Stimulated activated CD4-positive, alpha-beta T cell treated with anti-CD3 and anti-CD28 coated beads, Interleukin-4, amount 100 ng/mL, for 1 hour (primary cell): ENCODE data around the gene EWSR1.
"Not testable (repeated sequence)": the region's sequence is repeated elsewhere in the genome, so short reads cannot be mapped to it uniquely, and the experiment has no call there.

Experiments
- DNase-seq: peaks from one replicate; pipeline ENCODE4 v3.0.0-alpha.2; 2020

The EWSR1 gene, protein sequence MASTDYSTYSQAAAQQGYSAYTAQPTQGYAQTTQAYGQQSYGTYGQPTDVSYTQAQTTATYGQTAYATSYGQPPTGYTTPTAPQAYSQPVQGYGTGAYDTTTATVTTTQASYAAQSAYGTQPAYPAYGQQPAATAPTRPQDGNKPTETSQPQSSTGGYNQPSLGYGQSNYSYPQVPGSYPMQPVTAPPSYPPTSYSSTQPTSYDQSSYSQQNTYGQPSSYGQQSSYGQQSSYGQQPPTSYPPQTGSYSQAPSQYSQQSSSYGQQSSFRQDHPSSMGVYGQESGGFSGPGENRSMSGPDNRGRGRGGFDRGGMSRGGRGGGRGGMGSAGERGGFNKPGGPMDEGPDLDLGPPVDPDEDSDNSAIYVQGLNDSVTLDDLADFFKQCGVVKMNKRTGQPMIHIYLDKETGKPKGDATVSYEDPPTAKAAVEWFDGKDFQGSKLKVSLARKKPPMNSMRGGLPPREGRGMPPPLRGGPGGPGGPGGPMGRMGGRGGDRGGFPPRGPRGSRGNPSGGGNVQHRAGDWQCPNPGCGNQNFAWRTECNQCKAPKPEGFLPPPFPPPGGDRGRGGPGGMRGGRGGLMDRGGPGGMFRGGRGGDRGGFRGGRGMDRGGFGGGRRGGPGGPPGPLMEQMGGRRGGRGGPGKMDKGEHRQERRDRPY

DNA sequence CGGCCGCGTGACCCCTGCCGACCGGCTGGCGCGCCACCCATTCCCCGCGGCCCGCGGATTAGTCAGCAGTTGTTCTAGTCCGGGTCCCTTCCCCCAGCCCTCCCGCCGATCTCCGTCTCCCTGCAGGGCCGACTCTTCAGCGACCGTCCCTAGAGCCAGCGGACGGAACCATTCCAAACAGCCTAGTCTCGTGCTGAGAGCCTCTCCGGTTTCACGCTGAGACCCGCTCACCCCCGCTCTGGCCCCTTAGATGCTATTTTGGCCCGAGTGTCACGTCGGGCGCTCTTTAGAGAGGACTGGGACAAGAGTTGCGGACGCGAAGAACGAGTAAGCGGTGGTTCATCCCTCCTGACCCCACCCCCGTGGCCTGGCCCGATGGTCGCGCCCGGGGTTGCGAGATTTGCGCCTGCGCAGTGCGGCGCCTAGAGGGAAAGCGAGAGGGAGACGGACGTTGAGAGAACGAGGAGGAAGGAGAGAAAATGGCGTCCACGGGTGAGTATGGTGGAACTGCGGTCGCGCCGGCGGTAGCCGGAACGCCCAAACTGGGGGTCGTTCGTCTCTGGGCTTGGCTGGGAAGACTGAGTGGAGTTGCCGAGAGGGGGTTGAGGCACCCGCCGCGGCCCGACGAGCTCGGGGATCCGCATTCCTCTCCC is at the start of gene EWSR1, which contains the start of gene RHBDD3:
Gene EWSR1 (plus strand): TSS at position 411 of the 653 bp plus-strand sequence. CDS start 69 bp downstream, at position 480.
Gene RHBDD3 (minus strand): TSS at position 124 of the 653 bp plus-strand sequence. CDS start 2,355 bp downstream, outside the sequence.
- peak; percentile 95 for DNase-seq

DNA sequence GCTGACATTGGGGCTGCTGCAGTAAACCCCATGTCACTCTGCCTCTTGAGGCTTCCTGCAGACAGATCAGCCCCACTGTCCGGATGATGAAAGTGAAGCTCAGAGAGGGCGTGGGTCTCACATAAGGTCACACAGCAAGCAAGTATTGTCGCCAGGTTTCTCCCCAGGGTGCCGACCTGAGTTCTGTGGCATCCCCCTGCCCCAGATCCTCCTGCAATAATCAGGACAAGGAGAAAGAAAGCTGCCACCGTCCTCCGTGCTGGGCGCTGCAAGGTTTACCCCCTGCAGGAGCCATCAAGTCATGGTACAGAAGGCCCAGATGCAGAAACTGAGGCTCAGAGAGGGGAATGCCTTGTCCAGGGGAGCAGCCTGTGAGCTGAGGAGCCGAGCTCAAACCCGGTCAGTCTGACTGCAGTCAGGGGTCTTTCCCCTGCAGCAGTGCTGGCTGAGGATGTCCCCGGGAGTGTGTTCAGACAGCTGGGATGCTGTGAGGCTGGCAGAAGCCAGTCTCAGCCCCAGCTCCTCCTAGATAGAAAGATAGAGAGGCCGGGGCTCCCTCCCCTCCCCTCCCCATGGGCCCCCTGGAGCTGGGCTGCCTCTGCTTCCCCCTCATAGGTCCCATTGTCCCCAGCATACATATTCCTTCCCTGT is 49.2 kb upstream of the EWSR1 start:
- DNase-seq = no peak

DNA sequence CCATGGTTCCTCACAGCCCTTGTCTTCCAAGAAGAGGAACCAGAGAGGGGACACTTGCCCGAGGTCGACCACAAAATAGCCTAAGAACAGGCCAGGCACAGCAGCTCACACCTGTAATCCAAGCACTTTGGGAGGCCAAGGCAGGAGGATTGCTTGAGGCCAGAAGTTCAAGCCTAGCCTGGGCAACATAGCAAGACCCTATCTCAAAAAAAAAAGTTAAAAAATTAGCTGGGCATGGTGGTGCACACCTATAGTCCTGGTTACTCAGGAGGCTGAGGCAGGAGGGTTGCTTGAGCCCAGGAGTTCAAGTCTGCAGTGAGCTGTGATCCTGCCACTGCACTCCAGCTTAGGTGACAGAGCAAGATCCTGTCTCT is 48.7 kb upstream of the EWSR1 start:
- not testable (repeated sequence) for DNase-seq

DNA sequence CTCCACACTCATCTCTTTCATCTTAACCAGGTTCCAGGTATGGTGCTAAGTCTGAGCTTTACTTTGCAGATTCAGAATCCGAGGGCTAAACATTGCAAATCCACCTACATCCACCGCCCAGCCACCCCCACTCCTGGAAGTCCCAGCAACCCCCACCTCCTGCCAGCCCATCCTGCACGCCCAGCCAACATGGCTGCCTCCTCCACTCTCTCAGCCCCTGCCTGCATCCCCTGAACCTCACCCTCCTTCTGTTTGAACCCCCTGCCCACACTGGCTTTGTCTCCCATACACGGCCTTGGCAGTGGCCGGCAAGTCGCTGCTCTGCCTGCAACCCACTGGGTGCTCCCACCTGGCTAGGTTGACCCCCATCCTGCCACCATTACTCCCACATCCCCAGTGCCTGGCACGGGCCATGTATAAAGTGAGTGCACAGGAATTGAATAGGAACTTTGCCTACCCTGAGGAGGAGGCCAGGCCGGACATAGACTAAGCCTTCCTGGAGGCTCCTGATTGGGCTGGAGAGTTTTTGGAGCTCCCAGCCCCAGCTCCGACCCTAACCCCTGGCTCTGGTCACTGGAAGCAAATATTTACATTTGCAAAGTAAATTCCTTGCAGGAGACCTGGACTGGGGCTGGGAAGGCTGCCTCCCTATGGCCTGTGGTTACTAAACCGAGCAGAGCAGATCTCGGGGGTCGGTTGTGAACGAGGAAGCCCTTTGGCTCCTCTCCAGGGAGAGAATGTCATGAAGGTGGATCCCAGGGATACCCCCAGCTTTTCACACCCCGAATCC is 48.0 kb upstream of the EWSR1 start:
- no peak for DNase-seq

DNA sequence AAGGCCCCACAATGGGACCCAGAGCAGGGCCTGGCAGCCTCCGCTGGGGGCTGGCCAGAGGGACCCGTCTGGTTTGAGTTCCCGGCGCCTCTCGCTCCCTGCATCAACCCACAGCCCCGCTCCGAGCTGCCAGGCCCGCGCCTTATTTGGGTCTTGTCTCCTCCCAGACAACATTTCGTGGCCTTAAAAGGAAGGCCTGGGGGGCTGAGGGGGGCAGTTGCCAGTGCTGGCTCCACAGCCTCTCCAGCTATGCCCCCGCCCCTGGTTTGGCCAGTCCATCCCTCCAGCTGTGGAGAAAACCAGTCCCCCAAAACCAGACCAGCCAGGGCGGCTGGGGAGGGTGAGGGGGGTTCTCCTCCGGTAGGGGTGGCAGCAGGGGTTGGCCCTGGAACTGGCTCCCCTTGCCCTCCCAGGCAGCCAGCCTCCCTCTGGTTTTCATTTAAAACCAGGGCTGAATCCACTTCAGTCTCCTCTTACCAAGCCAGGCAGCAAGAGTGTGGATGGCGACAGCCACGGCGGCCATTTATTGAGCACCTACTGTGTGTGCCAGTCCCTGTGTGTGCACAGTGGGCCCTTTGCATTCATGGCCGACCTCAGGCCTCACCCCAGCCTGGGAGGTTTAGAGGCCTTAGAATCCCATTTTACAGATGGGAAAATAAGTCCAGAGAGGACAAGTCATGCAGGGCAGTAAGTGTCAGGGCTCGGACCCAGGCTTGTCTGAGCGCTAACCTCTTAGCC is 43.8 kb upstream of the EWSR1 start:
- no peak for DNase-seq

DNA sequence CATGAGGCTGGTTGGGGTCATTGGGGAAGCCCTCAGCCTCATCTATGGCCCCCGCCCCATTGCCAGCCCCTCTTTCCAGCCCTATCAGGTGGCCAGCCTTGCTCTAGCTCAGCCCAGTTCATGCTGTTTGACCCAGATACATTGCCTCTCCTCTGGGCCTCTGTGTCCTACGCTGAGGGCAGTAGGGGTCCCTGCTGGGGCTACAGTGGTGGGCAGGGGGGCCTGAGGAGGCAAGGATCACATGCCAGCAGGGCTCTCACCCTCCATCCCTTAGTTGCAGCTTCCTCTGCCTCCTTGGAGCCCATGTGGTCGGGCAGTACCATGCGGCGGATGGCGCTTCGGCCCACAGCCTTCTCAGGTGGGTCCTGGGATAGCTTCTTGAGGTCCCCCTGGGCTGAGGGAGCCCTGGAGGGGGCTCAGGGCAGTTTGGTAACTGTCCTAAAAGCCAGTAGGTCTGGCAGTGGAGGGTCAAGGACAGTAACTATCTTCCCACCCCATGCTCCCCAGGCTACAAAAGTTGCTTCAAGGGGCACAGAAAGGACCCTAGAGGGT is 43.1 kb upstream of the EWSR1 start:
- DNase-seq = no peak

DNA sequence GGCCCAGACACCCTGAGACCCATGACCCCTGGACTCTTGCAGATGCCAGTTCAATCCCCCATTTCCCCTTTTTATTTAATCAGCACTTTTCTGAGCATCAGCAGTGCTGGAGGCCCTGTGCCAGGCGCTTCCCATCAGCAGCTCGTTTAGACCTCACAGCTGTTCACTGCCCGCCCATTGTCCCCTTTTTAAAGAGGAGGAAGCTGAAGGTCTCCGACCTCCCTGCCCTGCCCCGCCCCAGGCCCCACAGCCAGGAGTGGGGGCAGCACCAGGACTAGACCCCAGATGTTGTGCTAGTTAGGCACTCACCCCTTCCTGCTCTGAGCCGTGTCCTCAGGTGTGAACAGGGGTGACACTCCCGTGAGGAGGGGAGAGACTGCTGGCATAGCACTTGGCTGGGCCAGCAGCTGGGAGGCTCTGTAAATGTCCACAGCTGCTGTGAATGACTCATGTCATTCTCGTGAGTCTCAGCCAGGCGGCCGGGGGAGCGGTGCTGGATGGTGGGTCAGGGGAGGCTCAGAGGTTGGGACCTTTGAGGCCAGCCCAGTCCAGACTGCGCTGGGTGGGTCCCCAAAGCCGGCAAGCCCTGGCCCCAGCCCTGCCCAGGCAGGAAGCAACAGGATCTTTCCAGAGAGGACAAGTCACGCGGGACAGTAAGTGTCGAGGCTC is 42.5 kb upstream of the EWSR1 start:
- no peak for DNase-seq

DNA sequence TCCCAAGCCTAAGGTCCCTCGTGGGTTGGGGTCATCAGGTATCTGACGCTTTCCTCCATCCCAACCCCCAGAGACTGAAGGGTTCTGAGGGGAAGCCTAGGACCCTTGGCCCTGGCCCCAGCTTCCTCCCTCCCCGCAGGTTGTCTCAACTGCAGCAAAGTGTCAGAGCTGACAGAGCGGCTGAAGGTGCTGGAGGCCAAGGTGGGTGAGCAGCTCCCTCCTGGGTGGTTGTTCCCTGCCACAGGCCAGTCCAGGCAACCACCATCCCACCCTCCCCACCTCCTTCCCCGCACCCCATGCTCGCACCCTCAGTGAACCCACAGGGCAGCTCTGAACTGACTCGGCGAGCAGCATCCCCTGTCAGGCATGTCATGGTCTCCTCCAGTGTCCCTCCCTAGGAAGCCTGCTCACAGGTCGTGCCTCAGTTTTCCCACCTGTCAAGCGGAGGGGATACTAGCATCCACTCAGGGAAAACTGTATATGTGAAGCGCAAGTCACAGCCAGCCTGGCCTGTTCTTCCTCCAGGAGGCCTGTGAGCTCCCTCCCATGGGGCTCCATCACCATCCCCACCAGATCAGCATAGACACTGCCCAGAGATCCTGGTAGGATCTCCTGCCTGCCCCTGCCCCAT is 41.6 kb upstream of the EWSR1 start:
- DNase-seq = no peak

DNA sequence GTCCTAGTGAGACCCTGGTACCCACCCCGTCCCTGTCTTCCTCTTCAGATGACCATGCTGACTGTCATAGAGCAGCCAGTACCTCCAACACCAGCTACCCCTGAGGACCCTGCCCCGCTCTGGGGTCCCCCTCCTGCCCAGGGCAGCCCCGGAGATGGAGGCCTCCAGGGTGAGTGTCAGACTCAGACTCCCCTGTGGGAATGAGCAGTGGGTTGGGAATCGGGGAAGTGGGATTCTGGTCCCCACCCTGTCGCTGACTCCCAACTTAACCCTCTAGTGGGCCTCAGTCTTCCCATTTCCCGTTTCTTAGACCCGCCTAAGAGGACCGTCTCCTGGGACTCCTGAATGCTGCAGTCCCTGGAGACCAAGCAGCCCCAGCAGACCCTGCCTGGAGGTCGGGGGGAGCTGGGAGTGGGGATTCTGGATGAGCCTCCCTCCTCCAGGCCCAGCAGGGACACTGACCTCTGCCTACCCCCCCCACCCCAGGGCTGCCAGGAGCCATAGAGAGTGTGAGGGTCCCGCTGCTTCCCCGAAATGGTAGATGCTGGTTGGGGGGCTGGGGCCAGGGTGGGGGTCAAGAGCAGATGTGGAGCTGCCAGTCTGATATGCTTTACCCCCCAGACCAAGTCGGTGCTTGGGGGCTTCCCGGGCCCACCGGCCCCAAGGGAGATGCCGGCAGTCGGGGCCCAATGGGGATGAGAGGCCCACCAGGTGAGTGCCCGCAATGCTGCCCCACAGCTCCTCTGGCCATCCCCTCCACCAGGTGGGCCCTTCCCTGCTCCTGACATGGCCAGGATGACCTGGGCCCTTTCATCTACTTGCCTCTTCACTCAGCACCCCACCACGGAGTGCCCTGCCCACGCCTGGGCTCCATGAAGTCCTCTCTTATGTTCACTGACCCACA is 36.8 kb upstream of the EWSR1 start:
- DNase-seq = no peak

DNA sequence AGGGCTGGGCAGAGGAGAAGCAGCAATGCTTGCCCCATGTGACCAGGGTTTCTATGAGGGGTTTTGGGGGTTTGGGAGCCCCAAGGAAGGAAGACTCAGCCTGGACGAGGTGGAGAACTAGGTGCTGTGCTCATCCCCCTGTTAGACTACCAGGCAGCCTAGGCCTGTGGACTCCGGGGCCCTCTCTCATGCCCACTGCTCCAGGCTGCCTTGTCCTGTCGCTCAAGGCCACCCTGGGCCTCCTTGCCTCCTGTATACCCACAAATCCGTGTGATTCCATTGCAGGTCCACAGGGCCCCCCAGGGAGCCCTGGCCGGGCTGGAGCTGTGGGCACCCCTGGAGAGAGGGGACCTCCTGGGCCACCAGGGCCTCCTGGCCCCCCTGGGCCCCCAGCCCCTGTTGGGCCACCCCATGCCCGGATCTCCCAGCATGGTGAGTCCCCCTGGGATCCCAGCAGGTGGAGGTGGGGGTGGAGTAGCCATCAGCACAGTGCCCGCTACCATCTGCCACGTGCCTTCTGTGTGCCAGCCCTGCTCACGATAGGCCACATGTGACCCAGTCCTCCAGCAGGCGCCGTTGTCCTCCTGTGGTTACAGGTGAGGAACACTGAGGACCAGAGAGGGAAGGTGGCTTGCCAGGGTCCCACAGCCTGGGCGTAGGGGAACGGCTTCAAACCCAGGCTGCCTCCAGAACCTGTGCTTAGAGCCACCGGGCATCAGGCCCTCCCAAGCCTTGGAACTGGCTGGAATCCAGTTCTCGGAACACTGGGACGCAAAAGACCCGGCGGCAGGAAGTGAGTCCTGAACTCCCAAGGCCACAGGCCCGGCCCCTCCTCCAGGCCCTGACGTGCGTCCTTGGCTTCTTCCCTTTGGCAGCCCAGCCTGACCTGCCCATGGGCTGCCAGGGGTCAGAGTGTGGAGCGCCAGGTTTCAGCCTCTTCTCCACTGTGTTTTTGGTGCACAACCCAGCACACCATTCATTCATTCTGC is 35.8 kb upstream of the EWSR1 start:
- DNase-seq = no peak

DNA sequence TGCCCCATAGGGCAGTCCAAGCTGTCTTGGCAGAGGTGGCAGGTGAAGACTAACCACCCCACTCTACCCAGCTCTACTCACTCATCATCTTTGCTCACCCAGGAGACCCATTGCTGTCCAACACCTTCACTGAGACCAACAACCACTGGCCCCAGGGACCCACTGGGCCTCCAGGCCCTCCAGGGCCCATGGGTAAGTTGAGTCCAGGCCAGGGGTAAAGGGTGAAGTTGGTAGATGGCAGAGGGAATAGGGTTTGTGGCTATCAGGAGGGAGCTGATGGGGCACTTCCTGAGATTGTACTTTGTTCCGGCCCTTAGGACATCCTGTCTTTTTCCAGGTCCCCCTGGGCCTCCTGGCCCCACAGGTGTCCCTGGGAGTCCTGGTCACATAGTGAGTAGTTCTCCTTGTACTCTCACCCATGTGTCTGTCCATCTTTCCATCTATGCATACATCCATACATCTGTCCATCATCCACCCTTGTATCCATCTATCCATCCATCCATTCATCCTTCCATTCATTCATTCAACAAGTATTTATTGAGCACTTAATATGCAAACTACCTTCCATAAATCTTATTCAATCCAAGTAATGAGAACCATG is 34.7 kb upstream of the EWSR1 start:
- DNase-seq = no peak

DNA sequence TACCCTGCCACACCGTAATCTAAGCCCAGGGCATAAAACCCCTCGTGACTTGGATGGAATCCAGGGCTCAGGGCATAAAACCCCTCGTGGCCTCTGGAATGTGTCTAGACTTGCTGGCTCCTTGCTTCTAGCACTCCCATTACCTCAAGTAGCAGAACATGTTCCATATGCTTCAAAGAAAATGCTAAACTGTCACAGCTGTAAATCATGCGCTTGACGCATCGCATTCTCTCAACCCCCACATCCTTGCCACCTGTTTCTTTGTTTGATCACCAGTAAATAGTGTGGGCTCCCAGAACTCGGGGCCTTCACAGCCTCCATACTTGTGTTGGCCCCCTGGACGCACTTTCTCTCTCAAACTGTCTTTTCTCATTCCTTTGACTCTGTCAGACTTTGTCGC is 27.6 kb upstream of the EWSR1 start:
- DNase-seq = not testable (repeated sequence)

DNA sequence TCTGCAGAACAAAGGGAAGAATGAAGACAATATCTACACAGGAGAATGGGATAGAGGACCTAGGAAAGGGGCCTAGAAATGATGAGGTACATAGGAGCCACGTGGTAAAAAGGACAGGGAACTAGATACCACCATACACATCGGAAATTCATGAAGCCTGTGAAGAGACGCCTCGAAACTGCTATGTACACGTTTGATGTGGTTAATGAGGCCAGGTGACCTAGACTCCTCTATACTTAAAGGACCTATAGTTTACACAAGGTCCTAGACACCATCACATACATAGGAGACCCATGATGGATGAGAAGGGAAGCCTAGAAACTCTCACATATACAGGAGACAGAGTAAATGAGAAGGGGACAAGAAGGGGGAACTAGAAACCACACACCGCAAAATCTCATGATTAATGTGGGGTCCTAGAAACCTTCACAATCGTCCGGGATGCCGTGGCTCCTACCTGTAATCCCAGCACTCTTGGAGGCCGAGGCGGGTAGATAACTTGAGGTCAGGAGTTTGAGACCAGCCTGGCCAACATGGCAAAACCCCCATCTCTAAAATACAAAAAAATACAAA is 24.1 kb upstream of the EWSR1 start:
- DNase-seq = no peak

DNA sequence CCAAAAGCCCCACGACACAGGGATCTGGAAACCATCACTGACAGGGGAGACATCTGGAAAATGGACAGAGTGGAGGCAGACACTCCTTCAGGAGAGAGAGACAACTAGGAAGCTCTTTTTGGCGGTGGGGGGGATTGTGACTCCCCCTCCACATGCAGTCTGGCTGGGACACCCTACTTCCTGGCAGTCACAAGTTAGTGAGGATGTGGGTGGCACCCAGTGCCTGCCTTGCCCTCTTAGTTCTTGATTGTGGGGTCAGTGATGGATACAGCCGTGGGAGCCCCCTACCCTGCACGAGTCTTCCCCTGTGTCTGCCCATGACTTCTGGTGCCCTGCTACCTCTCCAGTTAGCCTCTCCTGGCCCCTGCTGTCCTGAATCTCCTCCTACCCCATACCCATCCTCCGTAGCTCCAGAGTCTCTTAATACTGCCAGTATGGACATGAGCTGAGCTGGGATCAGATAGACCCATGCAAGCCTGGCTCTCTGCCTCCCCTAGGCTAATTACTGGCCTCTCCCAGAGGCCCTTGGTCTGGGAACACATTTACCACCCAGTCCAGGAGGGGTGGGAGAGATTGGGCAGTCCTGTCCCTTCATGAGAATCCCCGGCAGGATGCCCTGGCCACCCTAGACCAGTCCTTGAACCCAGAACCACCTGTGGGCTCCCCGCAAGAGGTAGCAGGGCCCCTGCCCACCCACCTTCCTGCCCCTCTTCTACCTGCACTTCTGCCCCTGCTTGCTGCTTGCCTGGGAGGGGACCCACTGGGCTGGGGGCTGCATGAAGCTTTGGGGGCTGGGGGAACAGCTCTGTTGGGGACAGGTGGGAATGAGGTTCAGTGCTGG is 23.1 kb upstream of the EWSR1 start:
- no peak for DNase-seq

DNA sequence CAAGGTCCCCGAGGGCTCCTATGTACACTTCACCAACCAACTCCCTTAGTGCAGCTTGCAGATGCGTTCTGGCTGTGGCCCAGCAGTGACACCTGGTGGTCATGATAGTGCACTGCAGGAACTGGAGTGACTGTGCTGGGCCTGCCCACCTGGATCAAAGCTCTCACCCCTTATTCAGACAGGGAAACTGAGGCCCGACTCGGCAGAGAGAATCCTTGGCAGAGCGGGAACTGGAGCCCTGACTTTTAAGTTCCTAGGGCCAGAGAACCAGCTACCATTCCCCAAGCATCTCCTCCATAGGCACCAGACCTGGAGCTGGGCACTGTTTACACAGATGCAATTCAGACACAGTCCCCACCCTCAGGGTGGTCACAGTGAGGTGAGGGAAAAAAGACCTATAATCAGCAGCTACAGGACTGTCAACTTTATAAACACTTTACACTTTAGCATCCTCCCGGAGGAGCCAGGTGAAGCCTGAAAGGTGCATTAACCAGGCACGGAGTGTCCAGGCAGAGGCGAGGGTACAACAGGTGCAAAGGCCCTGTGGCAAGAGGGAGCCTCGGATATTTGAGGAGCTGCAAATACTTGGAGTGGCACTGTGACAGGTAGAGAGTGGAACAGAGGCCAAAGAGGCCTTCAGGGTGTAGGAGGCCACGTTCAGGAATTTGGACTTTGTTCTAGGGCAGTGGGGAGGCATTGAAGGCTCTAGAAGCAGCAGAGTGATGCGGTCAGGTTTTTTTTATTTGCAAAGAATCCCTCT is 22.3 kb upstream of the EWSR1 start:
- DNase-seq = peak; percentile 66
